Left ventricle myocardium superior (tissue), 1 donor: ENCODE measurements around the gene RNF13. TPM values are rescaled to one million over a fixed set of nuclear protein-coding genes. Genes with fewer than 3 reads are reported as not detected.

Experiments
- ATAC-seq: fragments of 200-7000 bp; cut with Tn5 transposase; one replicate; pipeline ENCODE4 v1.9.1; 2020; ENCODE audit warnings: mild to moderate bottlenecking, moderate library complexity
- DNase-seq: peaks from one replicate; pipeline ENCODE4 v3.0.0-alpha.2; 2020
- intact Hi-C: fragments of 100-400 bp; cut with micrococcal nuclease; formaldehyde crosslinking; loops from one replicate; pipeline ENCODE4 v1.11.0; 2022
- long read RNA-seq: library from polyadenylated mRNA; unstranded; transcript quantifications from one replicate; pipeline ENCODE4 v2.0.0, GENCODE V29; 2021
- total RNA-seq: library from RNA; stranded (reverse); fragmentation: NEBNext Ultra II Directional; extraction: Animal tissue kit (Norgen Biotek cat#: 25700); gene quantifications from one replicate; pipeline ENCODE4 v1.2.1, GENCODE V29; 2021
- donor health status: DM: no; HTN: yes; CAD: no; lungs with severe emphysema.

RNF13 gene
- total RNA-seq, result 51.2 TPM
- long read RNA-seq, transcript RNF13-203 (10 exons, 2,843 nt), result major isoform, 71 of 94 reads
- long read RNA-seq, transcript RNF13-212 (10 exons, 1,027 nt), result minor isoform, 5 of 94 reads
- long read RNA-seq, partial matches to known transcripts, result 3 of 94 reads
- long read RNA-seq, other reads (novel, unspliced or antisense), result 14 of 94 reads

DNA sequence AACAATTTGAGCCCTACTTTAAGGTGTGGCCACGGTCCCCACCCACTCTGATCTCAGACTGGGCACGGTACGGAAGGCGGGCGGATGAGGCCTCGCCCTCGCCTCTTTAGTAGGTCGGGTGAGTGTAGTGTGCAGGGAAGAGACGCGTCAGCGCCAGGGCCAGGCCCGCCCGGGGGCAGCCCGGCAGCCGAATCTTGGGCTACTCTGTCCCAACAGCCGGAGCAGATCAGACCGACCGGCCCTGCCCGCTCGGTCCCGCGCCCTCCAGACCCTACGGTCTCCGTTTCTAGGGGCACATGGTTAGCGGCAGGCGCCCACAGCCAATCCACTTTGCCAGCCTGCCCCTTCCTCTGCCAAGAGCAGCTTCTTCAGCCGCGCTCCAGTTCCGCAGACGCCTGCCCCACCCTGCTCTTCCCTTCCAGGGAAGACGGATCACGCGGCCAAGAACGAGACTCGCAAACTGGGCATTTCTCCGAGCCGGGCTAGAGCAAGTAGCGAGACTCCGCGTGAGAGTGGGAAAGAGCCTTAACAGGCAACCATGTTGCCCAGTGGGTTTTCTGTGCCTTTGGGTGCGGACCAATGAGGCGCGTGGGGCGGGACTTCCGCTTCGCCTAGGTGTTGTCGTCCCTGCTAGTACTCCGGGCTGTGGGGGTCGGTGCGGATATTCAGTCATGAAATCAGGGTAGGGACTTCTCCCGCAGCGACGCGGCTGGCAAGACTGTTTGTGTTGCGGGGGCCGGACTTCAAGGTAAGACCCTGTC is at the start of gene RNF13:
TSS of gene RNF13 (plus strand) at position 610 of the 761 bp plus-strand sequence. CDS start 32,812 bp downstream, outside the sequence.
- peak; percentile 97 for ATAC-seq
- intact Hi-C loops, result no loop called here
- DNase-seq, result peak; percentile 98

DNA sequence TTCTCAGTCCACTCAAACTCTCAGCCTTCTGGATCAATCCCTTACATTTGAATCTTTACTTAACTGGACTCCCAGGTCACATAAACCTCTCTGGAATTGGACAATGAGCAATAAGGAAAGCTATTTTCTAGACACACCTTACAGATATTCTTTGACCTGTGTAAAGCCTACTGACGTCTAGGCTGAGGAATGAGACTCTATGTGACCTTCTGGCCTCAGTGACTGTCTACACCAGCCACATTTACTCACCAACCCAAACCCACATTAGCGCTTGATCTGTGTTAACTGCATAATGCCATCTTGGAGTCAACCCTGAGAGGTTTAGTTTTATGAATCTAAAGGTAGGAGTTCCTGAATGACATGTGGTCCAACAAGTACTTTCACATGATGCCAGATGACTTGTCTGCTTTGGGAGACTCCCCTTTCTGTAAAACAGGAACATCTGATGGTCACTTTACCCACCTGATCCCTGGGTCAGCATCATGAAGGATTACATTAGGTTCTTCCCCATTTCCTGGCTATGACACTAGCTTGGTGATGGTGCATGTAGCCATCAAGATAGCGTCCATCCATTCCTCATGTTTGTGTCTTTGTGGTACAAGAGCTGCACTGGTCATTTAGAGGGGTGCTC is 49.3 kb upstream of the RNF13 start:
- DNase-seq, result no peak
- intact Hi-C loops, result no loop called here
- ATAC-seq, result no peak

DNA sequence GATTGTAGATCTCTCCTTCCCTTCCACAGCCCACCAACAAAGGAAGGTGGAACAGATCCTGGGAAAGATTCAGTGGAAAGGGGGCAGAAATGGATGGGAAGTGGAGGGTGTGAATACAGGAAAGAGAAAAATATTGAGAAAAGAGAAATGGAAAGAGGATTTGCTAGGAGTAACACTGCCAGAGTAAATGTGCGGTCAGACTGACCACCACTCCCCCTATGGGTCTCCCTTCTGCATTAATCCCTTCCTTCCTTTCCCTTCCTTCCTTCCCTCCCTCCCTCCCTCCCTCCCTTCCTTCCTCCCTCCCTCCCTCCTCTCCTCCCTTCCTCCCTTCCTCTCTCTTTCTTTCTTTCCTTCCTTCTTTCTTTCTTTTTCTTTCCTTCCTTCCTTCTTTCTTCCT is 48.7 kb upstream of the RNF13 start:
- DNase-seq (no peak), ATAC-seq (no peak)
- intact Hi-C loops, result no loop called here

GRCh38 chr3:149765762-149766334 is 47.2 kb upstream of the RNF13 start:
- intact Hi-C loops, result no loop called here
- no peak for DNase-seq
- ATAC-seq, result no peak

DNA sequence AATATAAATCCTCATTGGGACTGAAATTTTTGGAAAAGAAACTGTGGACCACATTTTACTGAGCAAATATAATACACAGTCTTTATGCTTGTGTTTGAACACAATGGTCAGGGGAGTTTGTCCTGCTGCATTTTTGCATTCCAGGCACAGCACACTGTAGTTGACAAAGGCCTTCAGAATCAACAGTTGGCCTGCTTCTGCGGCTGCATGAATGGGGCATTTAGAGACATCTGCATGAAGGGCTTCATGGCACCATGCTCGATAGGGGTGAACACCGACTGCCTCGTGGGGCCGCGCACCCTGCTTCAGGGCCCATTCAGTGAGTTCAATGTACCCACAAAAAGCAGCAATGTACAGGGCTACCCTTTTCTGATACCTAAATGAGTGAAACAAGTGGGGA is 45.3 kb upstream of the RNF13 start:
- ATAC-seq (no peak), DNase-seq (no peak)
- intact Hi-C loops, result no loop called here

GRCh38 chr3:149768704-149769103 is 44.3 kb upstream of the RNF13 start:
- ATAC-seq (no peak), DNase-seq (no peak)
- intact Hi-C loops, result no loop called here

DNA sequence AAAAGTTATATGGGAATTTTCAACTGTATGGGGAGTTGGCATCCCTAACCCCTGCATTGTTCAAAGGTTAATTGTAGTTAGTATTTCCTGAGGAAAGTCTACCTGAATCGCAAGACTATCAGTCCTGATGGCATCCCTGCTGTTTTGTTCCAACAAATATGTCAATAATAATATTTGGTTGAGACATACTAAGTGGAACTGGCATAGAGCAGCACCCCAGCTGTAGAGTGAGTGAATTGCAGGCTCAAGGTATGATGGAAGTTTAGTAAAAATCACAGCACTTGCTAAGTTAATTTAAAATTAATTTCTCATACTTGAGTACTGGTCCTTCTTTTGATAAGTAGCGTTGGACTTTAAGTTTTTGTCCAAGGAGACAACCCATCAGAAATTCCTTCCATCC is 42.8 kb upstream of the RNF13 start:
- DNase-seq (no peak), ATAC-seq (no peak)
- intact Hi-C loops, result no loop called here

- peak; percentile 66 for ATAC-seq
- DNase-seq, result no peak
- intact Hi-C loops, result no loop called here
Measured at GRCh38 chr3:149771652-149772271, 41.3 kb upstream of the RNF13 start.

GRCh38 chr3:149772861-149773260 is 40.2 kb upstream of the RNF13 start:
- intact Hi-C loops, result no loop called here
- no peak for DNase-seq
- ATAC-seq, result no peak

DNA sequence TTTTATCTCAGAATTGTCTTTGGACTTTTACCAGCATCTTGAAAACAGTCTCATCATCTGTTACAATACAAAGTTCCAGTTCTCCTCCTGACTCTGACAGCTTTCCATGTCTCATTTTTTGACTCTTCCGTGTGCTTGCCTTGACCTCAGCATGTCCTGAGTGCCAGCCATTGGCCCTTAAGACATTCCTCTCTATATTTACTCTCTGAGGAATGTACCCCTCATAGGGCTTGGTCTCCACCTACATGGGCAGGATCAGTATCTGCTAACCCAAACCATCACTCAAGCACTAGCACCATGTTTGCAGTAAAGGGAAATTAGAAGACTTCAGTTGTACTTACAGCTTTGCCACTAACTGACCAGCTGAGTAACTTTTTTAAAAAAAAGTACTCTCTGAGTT is 36.8 kb upstream of the RNF13 start:
- DNase-seq (no peak), ATAC-seq (no peak)
- intact Hi-C loops, result no loop called here

DNA sequence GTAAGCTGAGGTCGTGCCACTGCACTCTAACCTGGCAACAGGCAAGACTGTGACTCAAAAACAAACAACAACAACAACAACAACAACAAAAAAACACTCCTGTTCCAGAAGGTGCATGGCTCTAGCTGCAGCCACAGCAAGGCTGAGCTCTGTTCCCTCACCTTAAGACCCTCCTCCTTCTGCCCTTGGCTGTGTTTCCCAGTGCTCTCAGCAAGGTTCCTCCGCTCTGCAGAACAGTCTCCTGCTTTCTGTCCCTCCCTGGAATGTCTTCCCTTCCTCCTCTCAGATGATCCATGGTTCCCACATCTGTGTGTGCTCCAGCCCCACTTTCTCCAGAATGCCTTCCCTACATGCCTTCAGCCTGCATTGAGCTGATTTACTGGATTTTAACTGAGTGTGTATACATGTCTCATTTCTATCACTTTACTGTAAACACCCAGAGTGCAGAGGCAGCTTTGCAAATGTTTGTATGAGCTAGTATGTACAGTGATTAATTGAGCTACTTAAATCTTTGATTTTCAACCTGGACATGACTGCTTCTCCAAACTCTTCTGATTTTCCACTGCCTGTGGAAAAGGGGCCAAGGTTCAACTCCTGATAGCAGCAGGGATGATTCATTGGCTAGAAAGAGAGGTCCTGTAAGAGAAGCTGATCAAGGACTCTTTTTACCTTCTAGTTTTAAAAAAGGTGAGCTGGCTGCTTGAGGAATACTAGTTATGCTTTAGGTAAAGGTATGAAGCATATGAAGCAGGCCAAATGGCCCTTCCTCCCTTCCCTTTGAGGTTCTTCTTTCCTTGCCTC is 35.4 kb upstream of the RNF13 start:
- intact Hi-C loops, result no loop called here
- ATAC-seq (no peak), DNase-seq (no peak)

DNA sequence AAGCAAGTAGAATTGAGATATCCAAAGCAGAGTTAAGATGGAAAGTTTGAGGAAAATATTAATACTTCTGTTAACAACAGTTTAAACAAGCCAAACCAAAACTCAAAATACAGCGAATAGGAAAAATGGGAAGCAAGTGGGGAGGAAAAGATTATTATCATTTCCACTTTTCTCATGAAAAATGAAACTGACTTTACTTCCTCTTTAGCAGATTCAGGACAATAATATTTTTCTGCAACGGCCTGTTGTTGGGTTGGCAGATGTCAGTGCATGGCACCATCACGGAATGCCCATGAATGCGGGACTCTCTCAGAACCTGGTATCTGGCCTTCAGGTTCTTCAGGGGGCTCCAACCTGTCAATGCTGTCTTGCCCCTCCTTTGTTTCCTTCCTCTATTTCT is 31.8 kb upstream of the RNF13 start:
- no peak for ATAC-seq
- DNase-seq, result no peak
- intact Hi-C loops, result no loop called here

DNA sequence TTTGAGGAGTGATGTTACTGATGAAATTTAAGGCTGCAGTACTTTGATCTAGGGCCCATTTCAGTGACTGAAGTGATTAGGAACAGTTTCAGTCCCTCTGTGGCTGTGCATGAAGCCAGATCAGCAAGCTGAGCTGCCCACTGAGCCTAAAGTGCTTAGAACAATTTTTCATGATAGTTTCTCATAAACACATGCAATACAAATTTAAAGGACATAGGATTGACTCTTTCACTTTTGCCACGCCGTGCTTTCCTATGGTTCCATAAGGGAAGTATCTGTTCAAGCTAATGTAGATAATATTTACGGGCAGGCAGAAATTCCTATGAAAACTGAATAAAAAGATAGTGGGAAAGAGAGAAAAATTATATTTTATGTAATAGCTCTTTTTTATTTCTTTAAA is 31.3 kb upstream of the RNF13 start:
- ATAC-seq (no peak), DNase-seq (no peak)
- intact Hi-C loops, result no loop called here

GRCh38 chr3:149783576-149783975 is 29.4 kb upstream of the RNF13 start:
- intact Hi-C loops, result no loop called here
- DNase-seq (no peak), ATAC-seq (no peak)

DNA sequence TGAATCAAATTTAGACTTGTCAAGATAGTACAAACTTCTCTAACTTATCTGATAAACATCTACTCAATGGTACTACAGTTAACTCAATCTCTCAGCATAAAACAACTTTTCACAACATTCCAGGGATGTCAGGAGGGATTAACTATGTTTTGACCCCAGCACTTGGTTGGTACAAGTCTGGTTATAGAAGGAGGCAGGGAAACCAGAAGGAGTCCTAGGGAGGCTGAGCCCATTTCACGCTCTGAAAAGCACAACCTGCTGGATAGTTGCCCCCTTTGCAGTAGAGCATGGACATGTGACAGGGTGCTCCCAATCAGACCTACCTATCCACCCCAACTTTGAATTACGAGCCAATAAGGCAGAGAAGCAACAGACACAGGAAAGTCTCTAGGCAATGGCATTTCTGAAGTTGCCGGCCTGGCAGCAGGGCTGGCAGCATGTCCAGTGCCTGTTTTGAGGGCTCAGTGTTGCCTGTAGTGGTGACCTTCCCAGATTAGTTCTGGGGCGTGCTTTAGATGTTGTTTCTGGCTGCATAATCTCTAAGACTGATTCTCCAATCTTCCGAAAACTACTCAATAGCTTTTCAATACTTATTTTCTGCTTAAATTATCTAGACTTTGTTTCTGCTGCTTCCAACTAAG is 28.8 kb upstream of the RNF13 start:
- intact Hi-C loops, result no loop called here
- DNase-seq (no peak), ATAC-seq (no peak)

DNA sequence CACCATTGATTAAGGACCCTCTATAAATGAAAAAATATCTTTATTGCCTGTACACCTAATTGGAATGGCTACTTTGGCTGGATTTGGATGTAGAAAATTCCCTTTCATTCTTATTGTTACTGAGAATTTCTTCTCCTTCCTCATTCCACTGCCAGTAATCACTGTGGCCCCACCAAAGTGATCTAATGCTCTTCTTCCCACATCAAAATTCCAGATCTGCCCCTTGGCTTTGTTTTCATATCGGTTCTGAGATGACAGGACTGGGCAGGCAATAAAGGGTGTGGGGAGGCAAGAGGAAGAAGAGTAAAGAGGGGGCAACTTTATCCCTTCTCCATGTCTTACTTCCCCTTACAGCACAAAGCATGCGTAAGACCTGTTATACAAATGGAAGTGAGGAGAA is 22.7 kb upstream of the RNF13 start:
- ATAC-seq, result no peak
- DNase-seq, result no peak
- intact Hi-C loops, result no loop called here

DNA sequence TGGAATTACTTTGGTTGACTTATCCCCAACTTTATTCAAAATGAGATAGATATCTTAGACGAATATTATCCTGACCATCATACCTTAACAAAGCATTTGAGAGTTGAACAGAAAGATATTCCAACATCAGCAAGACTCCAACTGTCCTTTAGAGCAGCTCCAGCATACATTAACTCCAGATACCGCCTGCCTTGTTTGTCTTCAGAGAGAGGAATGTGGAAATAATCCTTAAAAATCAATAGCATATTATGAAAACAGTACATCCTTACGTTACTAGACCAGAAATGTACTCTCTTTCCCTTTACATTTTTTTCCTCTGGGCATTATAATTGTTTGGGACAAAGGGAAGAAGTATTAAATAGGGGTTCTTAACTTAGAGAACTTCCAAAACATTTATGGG is 22.3 kb upstream of the RNF13 start:
- no peak for DNase-seq
- intact Hi-C loops, result no loop called here
- no peak for ATAC-seq

- ATAC-seq, result no peak
- intact Hi-C loops, result no loop called here
- DNase-seq, result no peak
Measured at GRCh38 chr3:149792452-149793270, 20.4 kb upstream of the RNF13 start, which contains the start of gene ANKUB1. TSS of gene ANKUB1 (minus strand) at chr3:149792554. CDS start at chr3:149792366, 188 bp downstream.
